ENCODE measurements around the gene CST6.

The CST6 gene

GRCh38 chr11:66011785-66012303, at the start of gene CST6:
Gene CST6 (plus strand): TSS chr11:66012008. CDS start chr11:66012045, 37 bp downstream.
- peaks cover 18% of the 10 kb centered on the region for H3K4me1 ChIP-seq (ENCODE audit: control insufficient read depth, insufficient read depth, low read length)
- H3K27me3 ChIP-seq (ENCODE audit: control insufficient read depth, insufficient read depth, low read length) = peaks cover 16% of the 10 kb centered on the region
- H3K9ac ChIP-seq (ENCODE audit: low read length) = no peak within 1 kb of the TSS
- H3K27ac ChIP-seq (ENCODE audit: low read depth, low read length) = no peak within 1 kb of the TSS
- H3K9me3 ChIP-seq (ENCODE audit: control insufficient read depth, insufficient read depth, low read depth, low read length) = no peaks in the 10 kb centered on the region
- no peaks in the 10 kb centered on the region for H3K36me3 ChIP-seq (ENCODE audit: control insufficient read depth, insufficient read depth, low read length)
- peak within 1 kb of the TSS; percentile 39 for H3K4me3 ChIP-seq (ENCODE audit: low read depth, low read length)

GRCh38 chr11:65962141-65962564, 49.7 kb upstream of the CST6 start:
- Histone ChIP-seq H3K9ac (ENCODE audit: low read length) (peak overlapping the region; percentile 95), H3K4me1 (ENCODE audit: control insufficient read depth, insufficient read depth, low read length) (peaks cover 11% of the 10 kb centered on the region), H3K4me3 (ENCODE audit: low read depth, low read length) (peak overlapping the region; percentile 75), H3K9me3 (ENCODE audit: control insufficient read depth, insufficient read depth, low read depth, low read length) (no peaks in the 10 kb centered on the region), H3K27me3 (ENCODE audit: control insufficient read depth, insufficient read depth, low read length) (no peaks in the 10 kb centered on the region), H3K27ac (ENCODE audit: low read depth, low read length) (no peak overlapping the region), H3K36me3 (ENCODE audit: control insufficient read depth, insufficient read depth, low read length) (peaks cover 36% of the 10 kb centered on the region)

- Histone ChIP-seq H3K36me3 (ENCODE audit: control insufficient read depth, insufficient read depth, low read length) (peaks cover 62% of the 10 kb centered on the region), H3K27ac (ENCODE audit: low read depth, low read length) (no peak overlapping the region), H3K9me3 (ENCODE audit: control insufficient read depth, insufficient read depth, low read depth, low read length) (no peaks in the 10 kb centered on the region), H3K4me3 (ENCODE audit: low read depth, low read length) (no peak overlapping the region), H3K9ac (ENCODE audit: low read length) (no peak overlapping the region), H3K27me3 (ENCODE audit: control insufficient read depth, insufficient read depth, low read length) (no peaks in the 10 kb centered on the region), H3K4me1 (ENCODE audit: control insufficient read depth, insufficient read depth, low read length) (peaks cover 7% of the 10 kb centered on the region)
These were observed 46.9 kb upstream of the CST6 start for GRCh38 chr11:65964906-65965305.

GRCh38 chr11:65965986-65966762, 45.6 kb upstream of the CST6 start:
- peaks cover 67% of the 10 kb centered on the region for H3K36me3 ChIP-seq (ENCODE audit: control insufficient read depth, insufficient read depth, low read length)

GRCh38 chr11:65967329-65967934, 44.4 kb upstream of the CST6 start:
- Histone ChIP-seq H3K4me3 (ENCODE audit: low read depth, low read length) (no peak overlapping the region), H3K36me3 (ENCODE audit: control insufficient read depth, insufficient read depth, low read length) (peaks cover 72% of the 10 kb centered on the region), H3K27me3 (ENCODE audit: control insufficient read depth, insufficient read depth, low read length) (no peaks in the 10 kb centered on the region), H3K9me3 (ENCODE audit: control insufficient read depth, insufficient read depth, low read depth, low read length) (no peaks in the 10 kb centered on the region), H3K4me1 (ENCODE audit: control insufficient read depth, insufficient read depth, low read length) (peaks cover 4% of the 10 kb centered on the region), H3K27ac (ENCODE audit: low read depth, low read length) (no peak overlapping the region), H3K9ac (ENCODE audit: low read length) (no peak overlapping the region)

More at GRCh38 chr11:65965986-65966762, 45.6 kb upstream of the CST6 start:
- Histone ChIP-seq H3K27me3 (ENCODE audit: control insufficient read depth, insufficient read depth, low read length) (no peaks in the 10 kb centered on the region), H3K9me3 (ENCODE audit: control insufficient read depth, insufficient read depth, low read depth, low read length) (no peaks in the 10 kb centered on the region), H3K4me1 (ENCODE audit: control insufficient read depth, insufficient read depth, low read length) (peaks cover 7% of the 10 kb centered on the region), H3K27ac (ENCODE audit: low read depth, low read length) (no peak overlapping the region), H3K9ac (ENCODE audit: low read length) (no peak overlapping the region), H3K4me3 (ENCODE audit: low read depth, low read length) (no peak overlapping the region)

- H3K4me1 ChIP-seq (ENCODE audit: control insufficient read depth, insufficient read depth, low read length) = no peaks in the 10 kb centered on the region
- peaks cover 76% of the 10 kb centered on the region for H3K36me3 ChIP-seq (ENCODE audit: control insufficient read depth, insufficient read depth, low read length)
- no peaks in the 10 kb centered on the region for H3K9me3 ChIP-seq (ENCODE audit: control insufficient read depth, insufficient read depth, low read depth, low read length)
- H3K27ac ChIP-seq (ENCODE audit: low read depth, low read length) = no peak overlapping the region
- H3K9ac ChIP-seq (ENCODE audit: low read length) = no peak overlapping the region
- H3K4me3 ChIP-seq (ENCODE audit: low read depth, low read length) = no peak overlapping the region
- H3K27me3 ChIP-seq (ENCODE audit: control insufficient read depth, insufficient read depth, low read length) = no peaks in the 10 kb centered on the region
These were observed 43.0 kb upstream of the CST6 start for GRCh38 chr11:65968600-65969482.

GRCh38 chr11:65972116-65972515, 39.7 kb upstream of the CST6 start:
- Histone ChIP-seq H3K36me3 (ENCODE audit: control insufficient read depth, insufficient read depth, low read length) (peaks cover 59% of the 10 kb centered on the region), H3K4me3 (ENCODE audit: low read depth, low read length) (no peak overlapping the region), H3K9ac (ENCODE audit: low read length) (no peak overlapping the region), H3K27me3 (ENCODE audit: control insufficient read depth, insufficient read depth, low read length) (no peaks in the 10 kb centered on the region), H3K9me3 (ENCODE audit: control insufficient read depth, insufficient read depth, low read depth, low read length) (no peaks in the 10 kb centered on the region), H3K27ac (ENCODE audit: low read depth, low read length) (no peak overlapping the region), H3K4me1 (ENCODE audit: control insufficient read depth, insufficient read depth, low read length) (no peaks in the 10 kb centered on the region)

GRCh38 chr11:65973439-65974110, 38.2 kb upstream of the CST6 start:
- Histone ChIP-seq H3K4me3 (ENCODE audit: low read depth, low read length) (no peak overlapping the region), H3K9me3 (ENCODE audit: control insufficient read depth, insufficient read depth, low read depth, low read length) (no peaks in the 10 kb centered on the region), H3K27ac (ENCODE audit: low read depth, low read length) (no peak overlapping the region), H3K9ac (ENCODE audit: low read length) (no peak overlapping the region), H3K36me3 (ENCODE audit: control insufficient read depth, insufficient read depth, low read length) (peaks cover 59% of the 10 kb centered on the region), H3K4me1 (ENCODE audit: control insufficient read depth, insufficient read depth, low read length) (no peaks in the 10 kb centered on the region), H3K27me3 (ENCODE audit: control insufficient read depth, insufficient read depth, low read length) (no peaks in the 10 kb centered on the region)

GRCh38 chr11:65975771-65976170, 36.0 kb upstream of the CST6 start:
- Histone ChIP-seq H3K4me3 (ENCODE audit: low read depth, low read length) (no peak overlapping the region), H3K9ac (ENCODE audit: low read length) (no peak overlapping the region), H3K27ac (ENCODE audit: low read depth, low read length) (no peak overlapping the region), H3K27me3 (ENCODE audit: control insufficient read depth, insufficient read depth, low read length) (no peaks in the 10 kb centered on the region), H3K4me1 (ENCODE audit: control insufficient read depth, insufficient read depth, low read length) (no peaks in the 10 kb centered on the region), H3K9me3 (ENCODE audit: control insufficient read depth, insufficient read depth, low read depth, low read length) (no peaks in the 10 kb centered on the region), H3K36me3 (ENCODE audit: control insufficient read depth, insufficient read depth, low read length) (peaks cover 57% of the 10 kb centered on the region)
